SK-N-SH treated with all-trans-retinoic acid at 6 μM for 48 hours (cell line): ENCODE measurements around the gene PIK3C2B.
A peak's percentile ranks its signal among the peaks of the same experiment; 100 is the strongest.

Source experiments
- ATAC-seq: fragments of 200-7000 bp; cut with Tn5 transposase; 3 replicates; pipeline ENCODE4 v1.9.1; 2020; ENCODE audit warnings: mild to moderate bottlenecking, moderate library complexity
- ARNTL ChIP-seq: fragments of 450-650 bp; formaldehyde crosslinking; IDR thresholded peaks from 2 replicates; pipeline ENCODE4 v1.5.0; 2020; ENCODE audit warnings: low read depth, mild to moderate bottlenecking, moderate library complexity, borderline replicate concordance
- BACH2 ChIP-seq: fragments of 250-450 bp; sonication (Bioruptor Pico); IDR thresholded peaks from 2 replicates; pipeline ENCODE4 v1.9.0; 2021; ENCODE audit warnings: mild to moderate bottlenecking, borderline replicate concordance
- CREB5 ChIP-seq: fragments of 250-450 bp; sonication (Bioruptor Pico); IDR thresholded peaks from 2 replicates; pipeline ENCODE4 v1.5.1; 2020; ENCODE audit warnings: low read depth, mild to moderate bottlenecking, moderate library complexity
- CSDC2 ChIP-seq: fragments of 250-450 bp; sonication (Bioruptor Pico); IDR thresholded peaks from 2 replicates; pipeline ENCODE4 v1.5.0; 2020; ENCODE audit warnings: mild to moderate bottlenecking, moderate library complexity
- CSRNP3 ChIP-seq: fragments of 250-450 bp; sonication (Bioruptor Pico); IDR thresholded peaks from 2 replicates; pipeline ENCODE4 v1.5.1; 2021; ENCODE audit warnings: mild to moderate bottlenecking, moderate library complexity
- ESRRG ChIP-seq: fragments of 250-450 bp; sonication (Bioruptor Pico); IDR thresholded peaks from 2 replicates; pipeline ENCODE4 v1.6.1; 2021; ENCODE audit warnings: mild to moderate bottlenecking
- OSR1 ChIP-seq: fragments of 250-450 bp; sonication (Bioruptor Pico); IDR thresholded peaks from 2 replicates; pipeline ENCODE4 v1.8.0; 2022; ENCODE audit warnings: moderate library complexity, mild to moderate bottlenecking, inconsistent platforms
- PATZ1 ChIP-seq: fragments of 250-450 bp; sonication (Bioruptor Pico); IDR thresholded peaks from 2 replicates; pipeline ENCODE4 v1.8.0; 2020; ENCODE audit warnings: mild to moderate bottlenecking, moderate library complexity, borderline replicate concordance
- POU6F1 ChIP-seq: fragments of 250-450 bp; sonication (Bioruptor Pico); IDR thresholded peaks from 2 replicates; pipeline ENCODE4 v1.8.0; 2021; ENCODE audit warnings: low read depth, mild to moderate bottlenecking, moderate library complexity, borderline replicate concordance
- PPARA ChIP-seq: fragments of 250-450 bp; sonication (Bioruptor Pico); IDR thresholded peaks from 2 replicates; pipeline ENCODE4 v1.5.0; 2020; ENCODE audit warnings: mild to moderate bottlenecking, borderline replicate concordance
- RARB ChIP-seq: fragments of 250-450 bp; sonication (Bioruptor Pico); IDR thresholded peaks from 2 replicates; pipeline ENCODE4 v1.8.0; 2021; ENCODE audit warnings: mild to moderate bottlenecking, moderate library complexity
- SNAI2 ChIP-seq: fragments of 250-450 bp; sonication (Bioruptor Pico); IDR thresholded peaks from 2 replicates; pipeline ENCODE4 v1.5.0; 2020; ENCODE audit warnings: mild to moderate bottlenecking, moderate library complexity
- TCF4 ChIP-seq: fragments of 250-450 bp; sonication (Bioruptor Pico); IDR thresholded peaks from 2 replicates; pipeline ENCODE4 v1.8.0; 2021; ENCODE audit warnings: mild to moderate bottlenecking, moderate library complexity, borderline replicate concordance
- TOX ChIP-seq: fragments of 250-450 bp; sonication (Bioruptor Pico); IDR thresholded peaks from 2 replicates; pipeline ENCODE4 v1.8.0; 2021; ENCODE audit warnings: mild to moderate bottlenecking, moderate library complexity, borderline replicate concordance
- TSHZ2 ChIP-seq: fragments of 250-450 bp; sonication (Bioruptor Pico); IDR thresholded peaks from 2 replicates; pipeline ENCODE4 v1.5.0; 2020; ENCODE audit warnings: mild to moderate bottlenecking, moderate library complexity
- ZNF70 ChIP-seq: fragments of 450-650 bp; formaldehyde crosslinking; IDR thresholded peaks from 2 replicates; pipeline ENCODE4 v1.5.0; 2020; ENCODE audit warnings: mild to moderate bottlenecking, moderate library complexity
- ZNF8 ChIP-seq: fragments of 450-650 bp; formaldehyde crosslinking; IDR thresholded peaks from 2 replicates; pipeline ENCODE4 v1.5.0; 2020; ENCODE audit warnings: mild to moderate bottlenecking, moderate library complexity

PIK3C2B gene

GRCh38 chr1:204498981-204499380 lies 4.4 kb upstream of the PIK3C2B start (continued):
- TF ChIP-seq TSHZ2 (CRISPR knock-in tag) (no peak), ESRRG (CRISPR knock-in tag) (no peak), ARNTL (CRISPR knock-in tag) (no peak), TCF4 (CRISPR knock-in tag) (no peak), BACH2 (CRISPR knock-in tag) (no peak)

- no peak for ATAC-seq
- TF ChIP-seq POU6F1 (CRISPR knock-in tag) (no peak), ZNF8 (no peak)
Observed at GRCh38 chr1:204495777-204496176, 1.2 kb upstream of the PIK3C2B start.

GRCh38 chr1:204495078-204495753 lies 611 bp upstream of the PIK3C2B start:
- peak; percentile 1 for ATAC-seq
- TF ChIP-seq TOX (CRISPR knock-in tag) (no peak), CSRNP3 (CRISPR knock-in tag) (no peak), OSR1 (CRISPR knock-in tag) (no peak), CREB5 (no peak), TCF4 (CRISPR knock-in tag) (no peak), CSDC2 (CRISPR knock-in tag) (no peak), PPARA (CRISPR knock-in tag) (no peak), ARNTL (CRISPR knock-in tag) (no peak), PATZ1 (CRISPR knock-in tag) (no peak), ZNF70 (CRISPR knock-in tag) (no peak), ESRRG (CRISPR knock-in tag) (no peak), SNAI2 (CRISPR knock-in tag) (no peak), RARB (CRISPR knock-in tag) (no peak), BACH2 (CRISPR knock-in tag) (no peak), POU6F1 (CRISPR knock-in tag) (no peak)
- TF ChIP-seq, all 23 proteins: peak for 0
